Upper lobe of left lung (tissue), 6 donors: ENCODE measurements around the gene NBEAL2. TPM values are rescaled to one million over a fixed set of nuclear protein-coding genes. Genes with fewer than 3 reads are reported as not detected.

ENCODE experiments used
- ATAC-seq, 2 donors: fragments of 200-7000 bp; cut with Tn5 transposase; one replicate each; pipeline ENCODE4 v1.9.1; 2022; ENCODE audit warnings: mild to moderate bottlenecking in 2 of 2, moderate library complexity in 2 of 2; ENCODE audit not compliant: low FRiP score in 2 of 2
- DNase-seq, 2 donors: peaks; one replicate each; pipeline ENCODE4 v3.0.0-alpha.2; 2019 to 2020
- H3K27ac ChIP-seq, 4 donors: fragments of 200-600 bp; sonication (generic); one replicate each; pipeline ENCODE4 v1.5.1; 2016 to 2019
- H3K27me3 ChIP-seq, 4 donors: fragments of 200-600 bp; sonication (generic); one replicate each; pipeline ENCODE4 v1.5.1; 2017 to 2019
- H3K36me3 ChIP-seq, 4 donors: fragments of 200-600 bp; sonication (generic); one replicate each; pipeline ENCODE4 v1.5.1; 2016 to 2019
- H3K4me1 ChIP-seq, 4 donors: fragments of 200-600 bp; sonication (generic); one replicate each; pipeline ENCODE4 v1.5.1; 2018 to 2019
- H3K4me3 ChIP-seq, 4 donors: fragments of 200-600 bp; sonication (generic); one replicate each; pipeline ENCODE4 v1.5.1; 2017 to 2019; ENCODE audit warnings: mild to moderate bottlenecking in 2 of 4, moderate library complexity in 1 of 4
- H3K9me3 ChIP-seq, 4 donors: fragments of 200-600 bp; sonication (generic); one replicate each; pipeline ENCODE4 v1.5.1; 2018 to 2019
- EP300 ChIP-seq, 4 donors: sonication (generic); formaldehyde crosslinking; IDR thresholded peaks; one replicate each; pipeline ENCODE4 v1.5.1; 2017; ENCODE audit warnings: antibody characterized with exemption in 4 of 4, control low read depth in 2 of 4
- POLR2A ChIP-seq, 4 donors: fragments of 450-650 bp; IDR thresholded peaks; one replicate each; pipeline ENCODE4 v1.5.1; 2016 to 2017; ENCODE audit warnings: antibody characterized with exemption in 4 of 4, mild to moderate bottlenecking in 2 of 4
- POLR2AphosphoS5 ChIP-seq, 2 donors: sonication (generic); formaldehyde crosslinking; IDR thresholded peaks; one replicate each; pipeline ENCODE4 v1.5.1; 2017; ENCODE audit warnings: antibody characterized with exemption in 2 of 2
- WGBS, 2 donors: methylation state at CpG; one replicate each; pipeline ENCODE4 v1.1.5; 2017 to 2018; 5-methylcytosine and 5-hydroxymethylcytosine counted together
- total RNA-seq, 6 donors: library from RNA; depleted of rRNA in 4 of 6; stranded (reverse); fragments of >200 nt in 4 of 6; gene quantifications; one replicate each; pipeline versions ENCODE4 v1.1.0 to v1.2.1, GENCODE V29; 2016 to 2021
- TF ChIP-seq, protein P1 (sequence below), 6 experiments: fragments of 450-650 bp in 4 of 6; fragments of 200-600 bp in 2 of 6; sonication (generic) in 2 of 6; IDR thresholded peaks; one replicate each; pipeline ENCODE4 v1.5.1; 2016 to 2019; ENCODE audit warnings: antibody characterized with exemption in 6 of 6
- donor health status: DM: no; HTN: no; CAD: no; lungs with moderate emphysema.
- donor health status: DM: no; HTN: yes; CAD: no; lungs with severe emphysema.

NBEAL2 gene
- total RNA-seq, 6 donors from 2014 or later = 94.7 to 436 (median 163) TPM

DNA sequence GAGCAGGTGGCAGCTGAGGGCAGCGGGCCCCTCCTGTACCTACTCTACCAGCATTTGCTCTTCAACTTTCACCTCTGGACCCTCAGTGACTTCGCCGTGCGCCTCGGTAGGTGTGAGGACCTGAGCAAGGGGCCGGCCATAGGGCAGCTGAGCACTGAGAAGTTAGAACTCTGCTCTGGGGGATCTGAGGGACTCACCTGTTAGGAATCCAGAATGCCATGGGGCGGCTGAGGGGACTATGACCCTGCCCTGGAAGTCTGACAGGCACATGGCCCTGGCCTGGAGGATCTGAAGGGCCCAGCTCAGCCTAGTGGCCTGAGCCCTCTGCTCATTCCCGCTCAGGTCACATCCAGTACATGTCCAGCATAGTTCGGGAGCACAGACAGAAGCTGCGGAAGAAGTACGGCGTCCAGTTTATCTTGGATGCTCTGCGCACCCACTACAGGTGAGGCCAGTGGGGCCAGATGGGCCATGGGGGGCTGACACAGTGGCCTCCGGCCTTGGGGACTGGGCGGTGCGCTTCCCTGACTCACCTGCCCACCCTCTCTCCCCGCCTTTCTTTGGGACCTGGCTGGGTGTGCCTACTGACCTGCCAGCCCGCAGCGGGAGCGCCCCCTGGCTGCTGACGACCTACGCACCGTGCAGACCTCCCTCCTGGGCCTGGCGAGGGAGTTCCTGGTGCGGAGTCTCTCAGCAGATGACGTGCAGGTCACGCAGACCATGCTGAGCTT is 18.8 kb downstream of the NBEAL2 start:
- H3K27ac ChIP-seq = peak overlapping the region in 2 of 4 donors; percentile 8 to 53
- TF ChIP-seq EP300 (IDR thresholded peaks at IDR 0.05) = no peak
- TF ChIP-seq, protein P1, sequence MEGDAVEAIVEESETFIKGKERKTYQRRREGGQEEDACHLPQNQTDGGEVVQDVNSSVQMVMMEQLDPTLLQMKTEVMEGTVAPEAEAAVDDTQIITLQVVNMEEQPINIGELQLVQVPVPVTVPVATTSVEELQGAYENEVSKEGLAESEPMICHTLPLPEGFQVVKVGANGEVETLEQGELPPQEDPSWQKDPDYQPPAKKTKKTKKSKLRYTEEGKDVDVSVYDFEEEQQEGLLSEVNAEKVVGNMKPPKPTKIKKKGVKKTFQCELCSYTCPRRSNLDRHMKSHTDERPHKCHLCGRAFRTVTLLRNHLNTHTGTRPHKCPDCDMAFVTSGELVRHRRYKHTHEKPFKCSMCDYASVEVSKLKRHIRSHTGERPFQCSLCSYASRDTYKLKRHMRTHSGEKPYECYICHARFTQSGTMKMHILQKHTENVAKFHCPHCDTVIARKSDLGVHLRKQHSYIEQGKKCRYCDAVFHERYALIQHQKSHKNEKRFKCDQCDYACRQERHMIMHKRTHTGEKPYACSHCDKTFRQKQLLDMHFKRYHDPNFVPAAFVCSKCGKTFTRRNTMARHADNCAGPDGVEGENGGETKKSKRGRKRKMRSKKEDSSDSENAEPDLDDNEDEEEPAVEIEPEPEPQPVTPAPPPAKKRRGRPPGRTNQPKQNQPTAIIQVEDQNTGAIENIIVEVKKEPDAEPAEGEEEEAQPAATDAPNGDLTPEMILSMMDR (IDR thresholded peaks at IDR 0.05) = peak; percentile 69 to 95 (median 91)
- H3K4me1 ChIP-seq = peaks cover 0 to 10% (median 0%) of the 10 kb centered on the region in 4 donors
- peaks cover 8 to 100% (median 89%) of the 10 kb centered on the region in 4 donors for H3K36me3 ChIP-seq
- no peaks in the 10 kb centered on the region for H3K9me3 ChIP-seq
- no peaks in the 10 kb centered on the region for H3K27me3 ChIP-seq
- no peak overlapping the region for H3K4me3 ChIP-seq
- WGBS, 2 donors = 65% methylated on average over 26 of the region's 27 CpGs; no CpG with 5 or more reads in 1 of the 2 donors
- ATAC-seq (peak; percentile 56 to 68), DNase-seq (peak; percentile 86 to 95)

DNA sequence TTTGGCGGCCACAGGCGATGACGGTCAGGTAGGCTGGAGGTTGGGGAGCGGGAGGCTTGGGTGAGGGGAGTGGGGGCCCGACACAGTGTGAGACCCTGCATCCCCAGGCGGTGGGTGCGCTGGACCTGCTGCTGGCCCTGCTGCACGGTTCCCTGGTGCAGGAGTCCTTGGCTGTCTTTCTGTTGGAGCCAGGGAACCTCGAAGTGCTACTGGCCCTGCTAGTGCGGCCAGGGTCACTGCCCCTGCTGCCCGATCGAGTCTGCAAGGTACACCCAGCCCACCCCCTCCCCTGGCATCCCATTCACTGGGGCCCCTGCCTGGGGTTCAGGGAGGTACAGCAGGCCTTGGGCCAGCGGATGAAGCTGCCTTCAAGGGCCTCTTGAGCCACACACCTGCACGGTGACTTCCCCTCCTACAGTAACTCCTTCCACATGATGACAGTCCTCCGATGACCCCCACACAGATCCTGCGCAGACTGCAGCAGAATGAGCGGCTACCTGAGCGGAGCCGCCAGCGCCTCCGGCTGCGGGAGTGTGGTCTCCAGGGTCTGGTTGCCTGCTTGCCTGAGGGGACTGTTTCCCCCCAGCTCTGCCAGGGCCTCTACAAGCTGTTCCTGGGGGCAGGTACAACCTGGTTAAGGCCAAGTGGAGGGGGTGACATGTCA is 19.5 kb downstream of the NBEAL2 start:
- 79 to 83% methylated on average over 10 to 22 of the region's 22 CpGs for whole genome bisulfite sequencing, 2 donors
- Histone ChIP-seq H3K4me3 (no peak overlapping the region), H3K27me3 (no peaks in the 10 kb centered on the region), H3K4me1 (peaks cover 0 to 10% (median 0%) of the 10 kb centered on the region in 4 donors), H3K9me3 (no peaks in the 10 kb centered on the region), H3K27ac (peak overlapping the region in 1 of 4 donors; percentile 30), H3K36me3 (peaks cover 8 to 100% (median 89%) of the 10 kb centered on the region in 4 donors)
- no peak for ATAC-seq
- TF ChIP-seq EP300 (IDR thresholded peaks at IDR 0.05) (no peak), POLR2A (IDR thresholded peaks at IDR 0.05) (no peak), POLR2AphosphoS5 (IDR thresholded peaks at IDR 0.05) (no peak)
- TF ChIP-seq, protein P1 (IDR thresholded peaks at IDR 0.05) = peak in 1 of 6 experiments; percentile 3
- no peak for DNase-seq

DNA sequence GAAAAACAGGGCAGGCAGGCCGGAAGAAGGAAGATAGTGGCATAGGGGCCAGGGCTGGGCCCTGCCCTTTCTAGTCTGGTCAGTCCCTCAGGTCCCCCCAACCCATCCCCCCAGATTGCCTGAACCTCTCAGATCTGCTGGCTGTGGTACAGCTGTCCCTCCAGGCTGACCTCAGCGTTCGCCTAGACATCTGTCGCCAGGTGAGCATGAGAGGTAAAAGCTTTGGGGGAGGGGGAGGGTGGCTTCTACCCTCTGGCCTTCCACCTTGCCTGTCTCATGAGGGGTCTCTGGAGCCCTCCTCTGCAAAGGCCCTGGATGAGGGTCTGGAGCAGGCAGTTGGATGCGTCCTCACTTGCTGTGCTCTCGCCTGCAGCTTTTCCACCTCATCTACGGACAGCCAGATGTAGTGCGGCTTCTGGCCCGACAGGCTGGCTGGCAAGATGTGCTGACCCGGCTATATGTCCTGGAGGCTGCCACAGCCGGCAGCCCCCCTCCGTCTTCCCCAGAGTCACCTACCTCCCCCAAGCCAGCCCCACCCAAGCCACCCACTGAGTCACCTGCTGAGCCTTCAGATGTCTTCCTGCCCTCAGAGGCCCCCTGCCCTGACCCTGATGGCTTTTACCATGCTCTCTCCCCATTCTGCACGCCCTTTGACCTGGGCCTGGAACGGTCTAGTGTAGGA is 20.2 kb downstream of the NBEAL2 start:
- WGBS, 2 donors = 86 to 87% methylated on average over 11 to 14 of the region's 14 CpGs
- Histone ChIP-seq H3K27me3 (no peaks in the 10 kb centered on the region), H3K4me3 (no peak overlapping the region), H3K4me1 (peaks cover 0 to 10% (median 0%) of the 10 kb centered on the region in 4 donors), H3K36me3 (peaks cover 8 to 100% (median 89%) of the 10 kb centered on the region in 4 donors), H3K9me3 (no peaks in the 10 kb centered on the region), H3K27ac (no peak overlapping the region)
- TF ChIP-seq EP300 (IDR thresholded peaks at IDR 0.05) (no peak), POLR2AphosphoS5 (IDR thresholded peaks at IDR 0.05) (no peak), POLR2A (IDR thresholded peaks at IDR 0.05) (no peak)
- TF ChIP-seq, protein P1 (IDR thresholded peaks at IDR 0.05) = no peak
- DNase-seq = no peak
- ATAC-seq = no peak

DNA sequence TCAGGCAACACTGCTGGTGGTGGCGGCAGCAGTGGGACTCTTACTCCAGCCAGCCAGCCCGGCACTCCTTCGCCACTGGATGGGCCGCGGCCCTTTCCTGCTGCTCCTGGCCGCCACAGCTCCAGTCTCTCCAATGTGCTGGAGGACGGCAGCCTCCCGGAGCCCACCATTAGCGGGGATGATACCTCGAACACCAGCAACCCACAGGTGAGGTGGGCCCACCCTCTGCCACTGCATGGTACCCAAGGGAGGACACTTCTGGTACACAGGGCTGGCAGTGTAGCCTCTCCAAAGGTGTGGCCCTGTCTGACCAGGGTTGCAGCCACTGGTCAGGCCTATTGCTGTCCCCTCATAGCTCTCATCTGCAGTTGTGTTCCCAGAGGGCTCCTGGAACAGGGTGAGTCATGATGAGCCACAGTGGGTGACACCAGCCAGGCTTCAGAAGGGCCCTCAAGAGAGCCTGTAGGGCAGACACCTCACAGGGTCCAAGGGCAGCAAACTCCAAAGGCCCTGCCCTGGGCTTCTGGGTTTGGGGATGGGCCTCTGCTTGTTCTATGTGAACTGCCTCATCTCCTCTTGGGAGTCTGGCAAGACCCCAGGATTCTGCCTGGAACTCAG is 20.8 kb downstream of the NBEAL2 start:
- no peaks in the 10 kb centered on the region for H3K27me3 ChIP-seq
- peaks cover 0 to 10% (median 0%) of the 10 kb centered on the region in 4 donors for H3K4me1 ChIP-seq
- H3K4me3 ChIP-seq = no peak overlapping the region
- no peak for TF ChIP-seq POLR2AphosphoS5 (IDR thresholded peaks at IDR 0.05)
- TF ChIP-seq, protein P1 (IDR thresholded peaks at IDR 0.05) = no peak
- TF ChIP-seq EP300 (IDR thresholded peaks at IDR 0.05) = no peak
- TF ChIP-seq POLR2A (IDR thresholded peaks at IDR 0.05) = no peak
- no peak for ATAC-seq
- H3K27ac ChIP-seq = peak overlapping the region in 1 of 4 donors; percentile 7
- H3K36me3 ChIP-seq = peaks cover 8 to 100% (median 90%) of the 10 kb centered on the region in 4 donors
- WGBS, 2 donors = 93 to 100% methylated on average over 7 to 10 of the region's 10 CpGs
- no peak for DNase-seq
- no peaks in the 10 kb centered on the region for H3K9me3 ChIP-seq
